Type B pancreatic cell (in vitro differentiated cells): ENCODE data around the gene HHAT. TPM values are rescaled to one million over a fixed set of nuclear protein-coding genes. Genes with fewer than 3 reads are reported as not detected.

ENCODE experiments used
- DNase-seq: peaks from one replicate; pipeline ENCODE4 v3.0.0; 2021; ENCODE audit warnings: mixed read lengths; ENCODE audit not compliant: unreplicated experiment; ENCODE audit errors: extremely low spot score
- H3K27ac Mint-ChIP-seq: 2 replicates; pipeline ENCODE4 v1.8.0; 2021; ENCODE audit warnings: mild to moderate bottlenecking, mixed read lengths
- H3K27me3 Mint-ChIP-seq: 2 replicates; pipeline ENCODE4 v1.8.0; 2021; ENCODE audit warnings: mixed read lengths
- H3K36me3 Mint-ChIP-seq: 2 replicates; pipeline ENCODE4 v1.8.0; 2021; ENCODE audit warnings: mixed read lengths
- H3K4me1 Mint-ChIP-seq: one replicate; pipeline ENCODE4 v1.8.0; 2021; ENCODE audit warnings: mixed read lengths; ENCODE audit not compliant: unreplicated experiment
- H3K4me3 Mint-ChIP-seq: 2 replicates; pipeline ENCODE4 v1.8.0; 2021; ENCODE audit warnings: mild to moderate bottlenecking, mixed read lengths
- H3K9me3 Mint-ChIP-seq: 2 replicates; pipeline ENCODE4 v1.8.0; 2021; ENCODE audit warnings: mixed read lengths
- total RNA-seq: library from RNA; stranded (reverse); gene quantifications from 2 replicates; pipeline ENCODE4 v1.2.1, GENCODE V29; 2021; ENCODE audit warnings: low replicate concordance
- TF ChIP-seq, protein P1 (sequence below): fragments of 200-600 bp; sonication (generic); conservative IDR thresholded peaks from 2 replicates; pipeline ENCODE4 v1.5.0; 2021; ENCODE audit warnings: antibody characterized with exemption, mild to moderate bottlenecking

The HHAT gene
- total RNA-seq, 1 donor from 2014 or later: 9.0 TPM

DNA sequence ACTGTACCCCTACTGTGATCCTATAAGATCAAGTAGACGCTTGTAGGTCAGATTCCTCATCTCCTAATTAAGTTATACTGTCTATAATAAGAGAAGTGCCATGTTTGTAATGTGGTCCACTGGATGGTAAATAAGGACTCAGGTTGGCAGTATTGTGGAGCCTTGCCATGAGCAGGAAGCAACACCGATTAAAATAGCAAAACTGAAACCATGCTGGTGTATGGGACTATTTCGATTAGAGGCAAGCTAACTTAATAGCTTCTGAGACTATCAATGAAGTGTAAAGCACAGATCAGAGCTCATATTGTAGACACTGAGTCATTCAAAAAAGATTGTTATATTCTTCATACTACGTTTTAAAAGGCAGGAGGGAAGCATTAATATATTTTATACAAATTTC, 348.8 kb downstream of the HHAT start:
- Mint-ChIP-seq H3K36me3 (peaks cover 3% of the 10 kb centered on the region), H3K27ac (no peak overlapping the region), H3K4me3 (no peak overlapping the region), H3K4me1 (no peaks in the 10 kb centered on the region), H3K27me3 (no peaks in the 10 kb centered on the region), H3K9me3 (no peaks in the 10 kb centered on the region)
- TF ChIP-seq, protein P1, sequence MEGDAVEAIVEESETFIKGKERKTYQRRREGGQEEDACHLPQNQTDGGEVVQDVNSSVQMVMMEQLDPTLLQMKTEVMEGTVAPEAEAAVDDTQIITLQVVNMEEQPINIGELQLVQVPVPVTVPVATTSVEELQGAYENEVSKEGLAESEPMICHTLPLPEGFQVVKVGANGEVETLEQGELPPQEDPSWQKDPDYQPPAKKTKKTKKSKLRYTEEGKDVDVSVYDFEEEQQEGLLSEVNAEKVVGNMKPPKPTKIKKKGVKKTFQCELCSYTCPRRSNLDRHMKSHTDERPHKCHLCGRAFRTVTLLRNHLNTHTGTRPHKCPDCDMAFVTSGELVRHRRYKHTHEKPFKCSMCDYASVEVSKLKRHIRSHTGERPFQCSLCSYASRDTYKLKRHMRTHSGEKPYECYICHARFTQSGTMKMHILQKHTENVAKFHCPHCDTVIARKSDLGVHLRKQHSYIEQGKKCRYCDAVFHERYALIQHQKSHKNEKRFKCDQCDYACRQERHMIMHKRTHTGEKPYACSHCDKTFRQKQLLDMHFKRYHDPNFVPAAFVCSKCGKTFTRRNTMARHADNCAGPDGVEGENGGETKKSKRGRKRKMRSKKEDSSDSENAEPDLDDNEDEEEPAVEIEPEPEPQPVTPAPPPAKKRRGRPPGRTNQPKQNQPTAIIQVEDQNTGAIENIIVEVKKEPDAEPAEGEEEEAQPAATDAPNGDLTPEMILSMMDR: no peak
- no peak for DNase-seq

DNA sequence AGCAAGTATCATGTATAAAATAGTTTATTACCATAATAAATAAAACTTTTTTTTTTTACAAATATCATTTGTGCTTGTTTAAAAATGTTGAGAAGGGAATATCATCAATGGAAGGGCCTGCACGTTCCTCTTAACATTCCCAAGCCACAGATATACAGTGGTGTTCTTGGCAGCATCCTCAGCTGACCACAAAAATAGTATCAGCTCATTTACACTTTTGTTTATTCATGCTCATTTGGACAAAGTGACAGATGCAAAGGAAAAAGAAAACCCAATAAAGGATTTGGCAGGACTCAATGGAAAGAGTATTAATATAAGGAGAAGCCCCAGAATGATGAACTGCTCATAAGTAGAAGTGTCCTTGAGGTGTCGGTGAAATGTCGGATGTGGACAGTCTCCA, 349.6 kb downstream of the HHAT start:
- Mint-ChIP-seq H3K4me3 (no peak overlapping the region), H3K4me1 (no peaks in the 10 kb centered on the region), H3K36me3 (peaks cover 3% of the 10 kb centered on the region), H3K27ac (no peak overlapping the region), H3K9me3 (no peaks in the 10 kb centered on the region), H3K27me3 (no peaks in the 10 kb centered on the region)
- TF ChIP-seq, protein P1: no peak
- no peak for DNase-seq

DNA sequence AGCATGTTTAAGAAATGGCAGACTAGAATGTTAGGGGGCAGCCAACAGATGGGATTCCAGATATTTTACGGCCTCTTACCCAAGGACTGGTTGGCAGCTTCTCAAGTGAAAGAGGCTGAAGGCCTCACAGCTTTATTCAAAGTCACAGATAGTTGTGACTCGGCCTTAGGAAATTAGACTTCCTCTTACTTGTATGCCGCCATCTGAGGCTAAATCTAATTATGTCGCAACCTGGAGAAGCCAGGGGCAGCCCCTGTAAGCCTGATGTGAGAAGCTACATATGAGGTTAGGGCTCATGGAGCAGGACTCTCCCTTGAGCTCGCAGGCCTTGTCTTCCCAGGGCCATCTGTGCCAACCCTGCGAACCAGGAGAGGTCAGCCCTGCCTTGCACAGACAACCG, 352.5 kb downstream of the HHAT start:
- DNase-seq: no peak
- peaks cover 3% of the 10 kb centered on the region for H3K36me3 Mint-ChIP-seq
- no peak overlapping the region for H3K4me3 Mint-ChIP-seq
- TF ChIP-seq, protein P1: no peak
- no peaks in the 10 kb centered on the region for H3K4me1 Mint-ChIP-seq
- no peaks in the 10 kb centered on the region for H3K27me3 Mint-ChIP-seq
- H3K27ac Mint-ChIP-seq: no peak overlapping the region
- no peaks in the 10 kb centered on the region for H3K9me3 Mint-ChIP-seq

DNA sequence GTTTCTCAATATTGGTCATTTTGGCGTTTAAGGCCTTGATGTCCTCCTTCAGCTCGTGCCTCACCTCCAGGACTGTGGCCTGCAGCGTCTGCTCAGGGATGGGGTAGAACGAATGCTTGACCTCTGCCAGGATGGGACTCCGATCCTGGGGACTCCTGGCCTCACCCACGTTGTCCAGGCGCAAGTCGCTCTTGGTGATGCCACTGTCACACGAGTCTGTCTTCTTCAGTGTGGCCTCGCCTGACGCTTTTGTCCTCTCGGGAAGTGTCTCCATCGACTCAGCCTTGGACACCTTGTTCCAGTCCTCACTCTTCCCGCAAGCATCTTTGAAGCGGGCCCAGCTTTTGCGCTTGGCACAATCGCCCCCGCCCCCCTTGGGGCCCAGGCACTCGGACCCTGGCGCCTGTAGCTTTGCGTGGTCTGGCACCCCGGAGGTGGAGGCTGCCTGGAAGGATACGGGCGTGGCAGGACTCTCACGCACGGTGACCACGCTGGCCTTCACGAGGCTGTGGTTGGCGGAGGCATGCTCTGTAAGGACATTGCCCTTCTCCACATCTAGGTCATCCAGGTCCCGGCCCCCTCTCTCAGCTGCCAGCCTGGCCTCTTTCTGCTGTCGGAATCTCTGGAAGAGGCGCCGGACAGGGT, 354.8 kb downstream of the HHAT start:
- peak; percentile 36 for DNase-seq
- no peaks in the 10 kb centered on the region for H3K4me1 Mint-ChIP-seq
- peaks cover 3% of the 10 kb centered on the region for H3K36me3 Mint-ChIP-seq
- H3K27me3 Mint-ChIP-seq: no peaks in the 10 kb centered on the region
- no peak overlapping the region for H3K4me3 Mint-ChIP-seq
- H3K9me3 Mint-ChIP-seq: no peaks in the 10 kb centered on the region
- TF ChIP-seq, protein P1: no peak
- no peak overlapping the region for H3K27ac Mint-ChIP-seq

DNA sequence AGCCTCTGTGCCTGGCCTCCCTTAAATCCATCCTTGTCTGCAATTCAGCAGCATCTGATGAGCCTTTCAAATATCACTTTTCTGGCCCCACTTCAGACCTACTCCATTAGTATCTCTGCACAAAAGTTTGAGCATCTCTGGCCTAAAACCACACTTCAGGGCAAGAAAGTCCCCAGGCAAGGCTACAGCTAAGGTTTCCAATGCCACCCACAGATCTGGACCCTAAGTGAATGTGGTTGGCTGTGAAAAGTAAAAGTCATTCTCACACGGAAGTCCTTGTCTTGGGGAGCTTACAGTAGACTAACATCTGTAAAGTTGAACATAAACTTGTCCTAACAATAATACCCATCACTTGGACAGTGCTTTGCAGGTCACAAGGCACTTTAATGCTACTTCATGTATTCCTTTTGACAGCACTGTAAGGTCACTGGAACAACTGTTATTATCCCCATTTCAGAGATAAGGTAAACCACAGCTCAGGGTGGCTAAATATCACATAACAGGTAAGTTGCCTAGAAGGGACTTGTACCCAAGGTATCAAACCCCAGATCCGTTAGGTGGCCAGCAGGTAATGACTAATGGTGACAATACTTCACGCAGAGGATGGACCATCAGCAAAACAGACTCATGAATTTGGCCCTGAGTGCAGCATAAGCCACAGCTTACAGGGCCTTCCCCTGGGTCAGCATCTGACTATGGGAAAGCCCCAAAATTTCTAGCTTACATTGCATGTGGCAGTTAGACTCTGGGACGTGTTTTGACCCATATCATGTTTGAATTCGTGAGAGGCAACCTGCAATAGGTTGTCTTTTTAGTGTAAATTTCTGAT, 356.0 kb downstream of the HHAT start:
- H3K4me3 Mint-ChIP-seq: no peak overlapping the region
- no peaks in the 10 kb centered on the region for H3K27me3 Mint-ChIP-seq
- TF ChIP-seq, protein P1: no peak
- H3K36me3 Mint-ChIP-seq: peaks cover 3% of the 10 kb centered on the region
- peak overlapping the region; percentile 12 for H3K27ac Mint-ChIP-seq
- DNase-seq: no peak
- no peaks in the 10 kb centered on the region for H3K4me1 Mint-ChIP-seq
- H3K9me3 Mint-ChIP-seq: no peaks in the 10 kb centered on the region
